HepG2 (cell line): Measurements from ENCODE around the gene FAM24A. TPM values are rescaled to one million over a fixed set of nuclear protein-coding genes. Genes with fewer than 3 reads are reported as not detected.

Experiments
- TCF7L2 ChIP-seq: IDR thresholded peaks from 2 replicates; pipeline ENCODE4 v1.6.1; 2011; ENCODE audit warnings: mild to moderate bottlenecking, low read depth, low read length, moderate library complexity
- ZFP91 ChIP-seq: sonication (generic); formaldehyde crosslinking; IDR thresholded peaks from 2 replicates; pipeline ENCODE4 v1.9.0; 2022; ENCODE audit warnings: missing genetic modification reagents, mild to moderate bottlenecking, borderline replicate concordance
- ZHX2 ChIP-seq, 2 experiments: sonication (generic) in 1 of 2; formaldehyde crosslinking in 1 of 2; IDR thresholded peaks; 2 replicates each; pipeline versions ENCODE4 v1.6.1 to v1.9.0; 2014 to 2022; ENCODE audit warnings: antibody characterized with exemption in 1 of 2, borderline replicate concordance in 1 of 2, inconsistent platforms in 1 of 2, low read depth in 1 of 2, missing genetic modification reagents in 1 of 2
- polyA plus RNA-seq, 8 experiments: library from polyadenylated mRNA; depleted of rRNA in 3 of 8; stranded (reverse) in 7 of 8; unstranded in 1 of 8; fragments of >200 nt; fragmentation: Illumina TruSeq in 4 of 8; extraction: Trizol in 4 of 8; gene quantifications; 2 replicates each; pipeline versions ENCODE4 v1.2.1 to v1.2.3, GENCODE V29; 2011 to 2016; ENCODE audit warnings: low read depth in 4 of 8, missing spikeins in 1 of 8, mixed read lengths in 1 of 8; ENCODE audit not compliant: insufficient read depth in 1 of 8
- total RNA-seq, 5 experiments: library from RNA; depleted of rRNA; stranded (reverse); fragments of >200 nt; fragmentation: Illumina TruSeq; extraction: Trizol; gene quantifications; 2 replicates each; pipeline ENCODE4 v1.2.3, GENCODE V29; 2016; ENCODE audit warnings: low read depth in 1 of 5

The FAM24A gene
- total and polyA plus RNA-seq, 2 of the 13 experiments (the other 11 are each of a cell fraction or from before 2014, with no cell fraction given): not detected

- TF ChIP-seq ZHX2 (IDR thresholded peaks at IDR 0.05; ENCODE audit: low read depth) (no peak), ZHX2 (CRISPR knock-in tag; IDR thresholded peaks at IDR 0.05; ENCODE audit: borderline replicate concordance) (no peak), TCF7L2 (no peak), ZFP91 (CRISPR knock-in tag) (no peak)
- TF ChIP-seq, all 625 proteins: peak for 0
Measured at GRCh38 chr10:122939133-122939855, 28.9 kb downstream of the FAM24A start (continued).
